AG04449 (cell line): ENCODE data around the gene EIF4H.
"Not testable (repeated sequence)": the region's sequence is repeated elsewhere in the genome, so short reads cannot be mapped to it uniquely, and the experiment has no call there.

Experiments used
- CTCF ChIA-PET: fragments of 350-600 bp; formaldehyde crosslinking; extraction: SDS; loops from one replicate; lab custom pipeline; 2021; ENCODE audit warnings: antibody characterized with exemption; lab: Yijun Ruan, JAX
- POLR2A ChIA-PET: fragments of 400-600, 350-600 bp; formaldehyde crosslinking; extraction: SDS; loops from one replicate; lab custom pipeline; 2020; ENCODE audit warnings: antibody characterized with exemption, inconsistent platforms; lab: Yijun Ruan, JAX
- DNase-seq: peaks from one replicate; pipeline ENCODE4 v3.0.0-alpha.2; 2010; ENCODE audit warnings: low read depth, low spot score
- H3K4me3 ChIP-seq: 2 replicates; pipeline ENCODE4 v1.5.1; 2011; ENCODE audit warnings: low read depth, mild to moderate bottlenecking, control low read depth, low read length
- TF ChIP-seq, protein P1 (sequence below): IDR thresholded peaks from one replicate; pipeline ENCODE4 v1.5.1; 2011; ENCODE audit warnings: mild to moderate bottlenecking, moderate library complexity, low read length, control low read depth, inconsistent platforms; ENCODE audit not compliant: insufficient read depth; ENCODE audit errors: missing control alignments

Gene EIF4H

DNA sequence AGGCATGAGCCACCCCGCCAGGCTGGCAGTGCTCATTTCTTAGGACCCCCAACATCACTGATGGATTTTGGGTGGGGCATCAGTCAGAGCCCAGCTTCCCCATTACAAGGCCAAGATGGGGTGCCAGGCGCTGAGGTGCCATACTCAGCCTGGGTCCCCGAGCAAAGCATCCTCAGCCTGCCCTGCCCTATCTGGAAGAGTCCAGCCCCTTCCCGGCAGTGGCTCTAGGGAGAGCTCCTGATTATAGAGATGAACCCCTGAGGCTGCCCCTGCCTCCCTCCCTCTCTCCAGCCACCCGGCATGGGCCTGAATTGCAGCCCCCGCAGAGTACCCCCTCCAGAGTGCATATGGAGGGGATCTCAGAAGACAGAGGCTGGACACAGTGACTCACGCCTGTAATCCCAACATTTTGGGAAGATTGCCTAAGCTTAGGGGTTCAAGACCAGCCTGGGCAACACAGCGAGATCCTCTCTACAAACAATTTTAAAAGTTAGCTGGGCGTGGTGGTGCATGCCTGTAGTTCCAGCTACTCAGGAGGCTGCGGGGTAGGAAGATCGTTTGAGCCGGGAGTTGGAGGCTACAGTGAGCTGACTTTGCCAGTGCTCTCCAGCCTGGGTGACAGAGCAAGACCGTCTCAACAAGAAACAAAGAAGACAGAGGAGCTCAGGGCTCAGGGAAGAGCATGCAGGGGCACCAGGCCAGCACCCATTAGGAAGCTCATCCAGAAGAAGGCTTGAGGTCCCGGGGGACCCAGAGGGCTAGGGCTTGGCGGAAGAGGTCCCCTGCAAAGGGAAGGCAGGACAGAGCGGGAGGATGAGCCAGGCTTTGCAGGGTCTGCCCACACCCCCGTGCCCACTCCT is 48.9 kb downstream of the EIF4H start:
- CTCF ChIA-PET: interaction anchor here (1.0 to 28.2 kb wide), 5 partner anchors 10 to 173 kb away, joined by 3 to 809 read pairs (median 3); no protein-coding TSS in a partner anchor
- no peak for DNase-seq
- POLR2A ChIA-PET: no interaction called here
- H3K4me3 ChIP-seq: no peak overlapping the region
- TF ChIP-seq, protein P1, sequence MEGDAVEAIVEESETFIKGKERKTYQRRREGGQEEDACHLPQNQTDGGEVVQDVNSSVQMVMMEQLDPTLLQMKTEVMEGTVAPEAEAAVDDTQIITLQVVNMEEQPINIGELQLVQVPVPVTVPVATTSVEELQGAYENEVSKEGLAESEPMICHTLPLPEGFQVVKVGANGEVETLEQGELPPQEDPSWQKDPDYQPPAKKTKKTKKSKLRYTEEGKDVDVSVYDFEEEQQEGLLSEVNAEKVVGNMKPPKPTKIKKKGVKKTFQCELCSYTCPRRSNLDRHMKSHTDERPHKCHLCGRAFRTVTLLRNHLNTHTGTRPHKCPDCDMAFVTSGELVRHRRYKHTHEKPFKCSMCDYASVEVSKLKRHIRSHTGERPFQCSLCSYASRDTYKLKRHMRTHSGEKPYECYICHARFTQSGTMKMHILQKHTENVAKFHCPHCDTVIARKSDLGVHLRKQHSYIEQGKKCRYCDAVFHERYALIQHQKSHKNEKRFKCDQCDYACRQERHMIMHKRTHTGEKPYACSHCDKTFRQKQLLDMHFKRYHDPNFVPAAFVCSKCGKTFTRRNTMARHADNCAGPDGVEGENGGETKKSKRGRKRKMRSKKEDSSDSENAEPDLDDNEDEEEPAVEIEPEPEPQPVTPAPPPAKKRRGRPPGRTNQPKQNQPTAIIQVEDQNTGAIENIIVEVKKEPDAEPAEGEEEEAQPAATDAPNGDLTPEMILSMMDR: no peak

DNA sequence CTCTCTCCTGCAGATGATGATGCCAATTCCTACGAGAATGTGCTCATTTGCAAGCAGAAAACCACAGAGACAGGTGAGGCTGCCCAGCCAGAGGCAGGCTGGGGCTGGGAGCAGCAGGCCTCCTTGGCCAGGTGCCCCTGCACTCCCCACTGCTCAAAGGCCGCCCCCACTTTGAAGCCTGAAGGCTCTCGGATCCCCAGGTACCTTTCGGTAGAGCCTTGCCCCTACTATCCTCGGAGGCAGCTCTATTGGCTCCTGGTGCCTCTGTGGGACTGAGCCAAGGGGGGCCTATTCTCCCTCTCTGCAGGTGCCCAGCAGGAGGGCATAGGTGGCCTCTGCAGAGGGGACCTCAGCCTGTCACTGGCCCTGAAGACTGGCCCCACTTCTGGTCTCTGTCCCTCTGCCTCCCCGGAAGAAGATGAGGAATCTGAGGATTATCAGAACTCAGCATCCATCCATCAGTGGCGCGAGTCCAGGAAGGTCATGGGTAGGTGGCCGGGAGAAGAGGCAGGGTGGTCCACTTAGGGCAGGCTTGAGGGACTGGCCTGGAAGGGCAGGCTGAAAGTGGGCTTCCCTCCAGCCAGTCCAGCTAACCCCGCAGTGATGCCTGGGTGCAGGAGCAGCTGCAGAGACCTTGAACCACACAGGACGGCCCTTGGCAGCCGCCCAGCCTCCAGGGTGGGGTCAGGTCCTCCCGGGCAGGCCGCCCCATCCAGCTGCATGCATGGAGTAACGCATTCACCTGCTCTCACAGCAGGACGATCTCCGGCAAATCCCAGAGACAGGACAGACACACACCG is 49.8 kb downstream of the EIF4H start:
- POLR2A ChIA-PET: no interaction called here
- CTCF ChIA-PET: interaction anchor here (1.0 to 28.2 kb wide), 5 partner anchors 11 to 173 kb away, joined by 3 to 809 read pairs (median 3); no protein-coding TSS in a partner anchor
- H3K4me3 ChIP-seq: no peak overlapping the region
- DNase-seq: no peak
- TF ChIP-seq, protein P1: no peak

DNA sequence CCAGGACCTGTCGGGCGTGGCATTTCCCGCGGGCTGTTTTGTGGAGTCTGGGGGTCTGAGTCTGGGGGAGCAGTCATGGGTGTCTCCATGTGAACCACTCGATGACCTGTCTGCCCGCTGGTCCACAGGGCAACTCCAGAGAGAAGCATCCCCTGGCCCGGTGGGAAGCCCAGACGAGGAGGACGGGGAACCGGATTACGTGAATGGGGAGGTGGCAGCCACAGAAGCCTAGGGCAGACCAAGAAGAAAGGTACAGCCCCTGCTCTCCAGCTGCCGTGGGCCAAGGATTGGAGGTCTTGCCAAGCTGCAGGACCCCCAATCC is 50.3 kb downstream of the EIF4H start:
- ChIA-PET CTCF (no interaction called here), POLR2A (no interaction called here)
- TF ChIP-seq, protein P1: no peak
- DNase-seq: no peak
- no peak overlapping the region for H3K4me3 ChIP-seq

DNA sequence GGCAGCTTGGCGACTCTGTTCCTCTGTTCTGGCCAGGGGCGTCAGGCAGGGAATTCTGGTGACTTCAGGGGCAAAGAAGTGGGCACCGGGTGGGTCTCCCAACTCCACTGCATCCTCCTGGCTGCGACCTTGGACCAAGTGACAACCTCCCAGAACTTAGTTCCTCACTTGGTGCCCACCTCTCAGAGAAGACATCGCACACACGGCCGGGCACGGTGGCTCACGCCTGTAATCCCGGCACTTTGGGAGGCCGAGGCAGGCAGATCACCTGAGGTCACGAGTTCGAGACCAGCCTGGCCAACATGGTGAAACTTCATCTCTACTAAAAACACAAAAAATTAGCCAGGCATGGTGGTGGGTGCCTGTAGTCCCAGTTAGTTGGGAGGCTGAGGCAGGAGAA is 50.8 kb downstream of the EIF4H start:
- DNase-seq, H3K4me3 ChIP-seq, POLR2A ChIA-PET, CTCF ChIA-PET: not testable (repeated sequence)

DNA sequence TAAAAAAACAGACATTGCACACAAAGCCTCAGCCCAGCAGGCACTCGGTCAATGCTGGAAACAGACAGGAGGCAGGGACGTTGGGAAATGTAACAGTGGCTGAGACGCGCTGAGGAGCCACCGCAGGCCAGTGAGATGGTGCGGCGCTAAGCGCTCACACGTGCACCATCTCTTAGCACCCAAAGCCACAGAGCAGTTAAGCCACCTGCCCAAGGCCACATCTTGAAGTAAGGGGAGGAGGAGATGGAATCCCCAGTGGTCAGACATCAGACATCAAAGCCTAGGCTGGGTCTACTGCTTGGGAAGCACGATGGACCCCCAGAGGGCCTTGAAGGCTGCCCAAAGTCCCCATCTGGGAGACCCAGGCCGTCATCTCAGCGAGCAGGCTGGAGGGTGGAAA is 51.2 kb downstream of the EIF4H start:
- TF ChIP-seq, protein P1: no peak
- ChIA-PET POLR2A (no interaction called here), CTCF (no interaction called here)
- no peak overlapping the region for H3K4me3 ChIP-seq
- no peak for DNase-seq

DNA sequence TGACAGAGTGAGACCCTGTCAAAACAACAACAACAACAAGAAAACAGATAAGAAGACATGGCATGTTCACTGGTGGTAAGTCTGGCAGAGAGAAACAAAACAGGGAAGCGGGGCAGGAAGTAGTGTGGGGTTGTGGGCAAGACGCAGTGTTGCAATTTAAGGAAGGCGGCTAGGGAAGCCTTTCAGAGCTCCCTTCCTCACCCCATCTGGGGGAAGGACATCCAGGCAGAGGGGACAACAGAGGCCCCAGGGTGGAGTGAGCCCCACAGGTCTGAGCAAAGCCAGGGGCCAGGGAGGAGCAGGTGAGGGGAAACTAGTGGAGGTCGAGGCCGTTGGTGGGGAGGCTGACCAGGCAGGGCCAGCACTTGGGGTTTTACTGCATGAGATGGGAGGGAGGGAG is 52.5 kb downstream of the EIF4H start:
- TF ChIP-seq, protein P1: no peak
- ChIA-PET CTCF (interaction anchor here (1.0 to 1.8 kb wide), 2 partner anchors 19 to 20 kb away, joined by 3 to 7 read pairs; no protein-coding TSS in a partner anchor), POLR2A (no interaction called here)
- H3K4me3 ChIP-seq: no peak overlapping the region
- no peak for DNase-seq
